HG03442 (cell line): Measurements from ENCODE around the gene LKAAEAR1.

Source experiments
- ATAC-seq: cut with Tn5 transposase; IDR thresholded peaks from one replicate; pipeline ENCODE4 v1.9.1; 2021; ENCODE audit warnings: mild to moderate bottlenecking, moderate library complexity; ENCODE audit not compliant: unreplicated experiment

The LKAAEAR1 gene

DNA sequence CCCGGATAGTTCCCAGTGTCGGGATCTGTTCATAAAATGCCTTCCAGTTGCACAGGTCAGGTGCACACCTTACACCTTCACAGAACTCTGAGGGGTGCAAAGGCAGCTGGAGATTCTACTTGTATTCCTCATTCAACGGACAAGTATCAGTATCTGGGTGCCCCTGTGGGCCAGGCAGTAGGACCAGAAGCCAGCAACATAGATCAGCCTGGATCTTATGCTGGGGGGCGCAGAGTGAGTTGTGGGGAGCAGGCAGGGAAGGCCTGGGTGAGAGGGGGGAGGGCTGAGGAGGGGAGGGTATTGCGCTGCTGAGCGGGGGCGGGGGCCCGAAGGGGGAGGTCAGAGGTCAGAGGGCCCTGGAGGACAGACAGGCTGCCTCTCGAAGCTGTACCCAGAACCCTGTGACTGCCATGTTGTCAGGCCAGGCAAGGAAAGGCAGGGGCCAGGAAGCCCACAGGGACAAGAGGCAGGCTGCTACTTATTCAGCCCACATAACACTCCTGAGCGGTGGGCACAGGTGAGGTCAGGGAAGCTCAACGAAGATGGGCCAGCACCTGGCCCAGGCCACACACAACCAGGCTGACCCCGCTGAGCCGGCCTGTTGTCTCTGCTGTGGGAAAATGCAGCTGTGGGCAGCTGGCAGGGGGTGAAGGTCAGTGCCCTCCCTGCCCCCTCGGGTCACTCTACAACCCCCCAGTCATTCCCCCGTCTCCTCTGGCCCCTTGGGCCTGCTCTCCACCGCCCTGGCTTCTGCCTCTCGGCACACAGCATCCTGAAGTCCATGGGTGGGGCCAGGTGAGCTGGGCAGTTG is 3.2 kb downstream of the LKAAEAR1 start:
- no peak for ATAC-seq

DNA sequence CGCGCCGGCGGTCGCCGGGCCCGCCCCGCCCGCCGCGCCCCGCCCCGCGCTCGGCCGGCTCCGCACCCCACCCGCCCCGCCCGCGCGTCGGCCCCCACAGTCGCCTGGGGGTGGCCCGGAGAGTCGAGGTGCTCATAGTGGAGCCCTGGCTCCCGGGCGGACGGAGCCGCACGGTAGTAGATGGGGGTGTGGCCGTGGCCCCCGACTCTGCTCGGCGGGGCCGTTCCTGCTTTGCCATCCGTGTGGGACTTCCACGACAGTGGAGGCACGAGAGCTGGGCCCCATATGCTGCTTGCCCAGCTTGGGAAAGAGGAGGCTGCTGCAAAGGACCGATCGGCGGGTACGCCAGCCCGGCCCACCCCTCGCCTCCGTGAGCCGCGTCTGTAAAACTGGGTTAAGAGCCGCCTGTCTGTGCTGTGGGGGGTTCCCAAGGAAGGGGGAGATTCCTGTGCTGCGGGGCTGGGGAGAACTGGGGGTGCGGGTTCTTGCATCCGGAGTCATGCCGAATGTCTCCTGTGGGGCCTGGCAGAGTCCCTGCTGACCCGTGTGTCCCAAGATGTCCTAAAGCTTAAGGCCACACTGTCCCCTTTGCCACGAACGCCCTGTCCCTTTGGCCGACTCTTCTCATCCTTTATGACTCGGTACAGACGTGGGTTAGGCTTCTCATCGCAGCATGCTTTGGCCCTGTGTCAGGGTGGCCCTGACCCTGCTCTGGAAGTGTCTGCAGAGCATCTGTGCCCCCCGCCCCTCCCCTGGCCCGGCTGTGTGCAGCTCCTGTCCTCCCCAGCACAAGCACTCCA is 4.0 kb downstream of the LKAAEAR1 start, which contains the start of gene OPRL1:
Gene OPRL1 (plus strand): TSS at position 70 of the 800 bp plus-strand sequence. CDS start 12,639 bp downstream, outside the sequence.
- ATAC-seq: no peak

DNA sequence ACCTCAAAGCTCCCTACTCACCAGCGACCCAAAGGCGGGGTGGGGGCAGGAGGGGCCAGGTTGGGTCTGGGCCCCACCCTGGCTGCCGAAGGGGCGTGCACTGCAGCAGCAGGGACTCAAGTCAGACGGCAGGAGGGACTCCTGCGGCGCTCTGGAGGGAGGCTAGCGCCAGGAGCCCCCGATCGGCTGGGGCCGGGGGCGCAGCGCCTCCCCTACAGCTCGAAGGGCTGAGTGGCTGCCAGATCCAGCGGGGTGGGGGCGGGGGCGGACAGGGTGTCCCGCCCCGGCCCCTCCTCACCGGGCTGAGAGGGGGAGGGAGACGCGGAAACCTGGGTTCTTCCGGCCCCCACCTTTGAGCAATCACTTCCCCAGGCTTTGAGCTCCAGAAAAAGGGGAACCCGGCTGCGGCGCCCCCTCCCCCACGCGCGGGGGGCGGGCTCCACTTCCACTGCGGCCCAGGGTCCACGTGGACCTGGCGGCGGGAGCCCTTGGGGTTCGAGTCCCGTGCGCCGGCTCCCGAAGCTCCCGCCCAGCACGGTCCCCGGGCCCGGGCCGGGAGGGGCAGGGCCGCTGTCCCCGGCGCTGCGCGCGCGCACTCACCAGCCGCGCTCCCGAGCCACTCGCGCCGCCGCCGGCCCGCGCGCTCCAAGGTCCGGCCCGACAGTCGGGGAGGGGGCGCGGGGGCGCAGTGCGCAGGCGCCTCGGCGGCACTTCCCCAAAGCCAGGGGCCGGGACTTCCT is 4.8 kb downstream of the LKAAEAR1 start, which contains the start of gene RGS19:
Gene RGS19 (minus strand): TSS at position 246 of the 740 bp plus-strand sequence. CDS start 2,632 bp downstream, outside the sequence.
- peak; percentile 39 for ATAC-seq

DNA sequence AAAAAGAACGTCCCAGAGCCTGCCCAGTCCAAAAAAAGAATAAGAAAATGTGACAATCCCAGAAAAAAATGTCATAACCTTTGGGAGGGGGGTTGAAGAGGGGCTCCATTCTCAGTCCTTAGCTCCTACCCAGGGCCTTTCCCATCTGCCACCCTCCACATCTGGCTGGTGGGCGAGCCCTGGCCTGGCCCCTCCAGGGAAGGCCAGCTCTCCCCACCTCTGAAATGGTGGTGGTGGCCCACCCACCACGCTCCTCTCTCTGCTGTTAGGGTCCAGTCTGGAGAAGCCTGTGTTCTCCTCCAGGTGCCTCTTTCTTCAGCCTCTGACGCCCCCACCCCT is 5.3 kb downstream of the LKAAEAR1 start:
- ATAC-seq: no peak

DNA sequence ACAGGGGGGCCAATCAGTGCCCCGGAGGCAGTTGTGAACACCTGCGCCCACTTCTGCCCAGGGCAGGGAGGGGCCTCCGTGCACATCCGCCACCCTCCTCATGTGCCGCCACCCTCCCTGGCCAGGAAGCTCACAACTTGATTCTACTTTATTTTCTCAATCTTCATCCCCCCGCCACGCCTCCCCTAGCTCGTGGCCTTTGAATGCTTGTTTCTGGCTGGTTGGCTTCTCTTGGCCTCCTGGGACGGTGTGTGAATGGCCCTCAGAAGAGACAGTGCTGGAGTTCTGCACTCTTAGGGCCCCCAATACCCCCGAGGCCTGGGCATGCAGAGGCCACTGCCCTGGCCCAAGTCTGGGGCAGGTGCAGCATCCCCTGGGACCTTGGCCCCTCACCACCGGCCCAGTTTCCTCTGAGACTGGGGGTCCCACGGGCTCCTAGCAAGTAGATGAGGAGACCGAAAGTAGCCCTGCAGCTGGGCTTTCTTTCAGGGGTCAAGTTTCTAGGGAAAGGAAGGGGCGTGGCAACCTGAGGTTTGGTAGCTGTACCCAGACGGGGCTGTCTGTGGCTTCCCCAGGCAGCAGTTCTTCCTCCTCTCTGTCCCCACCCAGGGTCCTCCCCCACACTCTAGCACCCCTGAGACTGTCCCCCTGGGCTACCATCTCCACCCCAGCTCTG is 6.2 kb downstream of the LKAAEAR1 start:
- ATAC-seq: no peak

DNA sequence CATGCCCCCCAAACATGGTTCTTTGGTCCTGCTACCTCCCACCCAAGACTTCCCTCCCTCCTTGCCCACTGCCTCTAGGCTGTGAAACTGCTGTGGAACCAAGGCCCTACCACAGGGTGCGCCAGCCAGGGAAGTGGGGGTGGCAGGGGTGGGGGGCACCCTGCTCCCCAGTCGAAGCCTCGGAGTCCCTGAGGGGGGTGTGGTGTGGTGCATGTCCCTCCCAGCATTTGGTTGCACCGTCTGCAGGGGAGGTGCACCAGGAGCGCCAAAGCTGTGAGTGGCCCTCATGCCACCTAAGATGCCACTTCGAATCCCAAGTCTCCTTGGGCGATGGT is 6.7 kb downstream of the LKAAEAR1 start:
- no peak for ATAC-seq

DNA sequence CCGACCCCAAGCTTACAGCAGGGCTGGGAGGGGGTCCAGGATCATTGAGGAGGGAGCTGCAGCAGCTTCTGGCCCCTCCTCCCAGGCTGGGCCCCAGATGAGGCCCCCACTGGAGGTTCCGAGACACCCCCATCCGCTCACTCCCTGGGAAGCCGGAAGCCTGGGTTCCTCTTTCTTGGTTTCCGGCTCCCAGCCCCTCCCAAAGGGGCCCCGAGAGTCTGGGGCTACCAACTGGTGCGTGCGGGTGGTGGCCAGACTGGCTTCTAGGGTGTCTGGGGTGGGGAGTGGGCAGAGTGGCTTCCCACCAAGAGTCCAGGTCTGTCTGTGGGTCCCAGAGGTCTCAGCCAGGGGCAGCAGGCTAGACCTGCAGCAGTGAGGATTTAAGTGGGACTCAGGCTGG is 7.1 kb downstream of the LKAAEAR1 start:
- ATAC-seq: no peak

DNA sequence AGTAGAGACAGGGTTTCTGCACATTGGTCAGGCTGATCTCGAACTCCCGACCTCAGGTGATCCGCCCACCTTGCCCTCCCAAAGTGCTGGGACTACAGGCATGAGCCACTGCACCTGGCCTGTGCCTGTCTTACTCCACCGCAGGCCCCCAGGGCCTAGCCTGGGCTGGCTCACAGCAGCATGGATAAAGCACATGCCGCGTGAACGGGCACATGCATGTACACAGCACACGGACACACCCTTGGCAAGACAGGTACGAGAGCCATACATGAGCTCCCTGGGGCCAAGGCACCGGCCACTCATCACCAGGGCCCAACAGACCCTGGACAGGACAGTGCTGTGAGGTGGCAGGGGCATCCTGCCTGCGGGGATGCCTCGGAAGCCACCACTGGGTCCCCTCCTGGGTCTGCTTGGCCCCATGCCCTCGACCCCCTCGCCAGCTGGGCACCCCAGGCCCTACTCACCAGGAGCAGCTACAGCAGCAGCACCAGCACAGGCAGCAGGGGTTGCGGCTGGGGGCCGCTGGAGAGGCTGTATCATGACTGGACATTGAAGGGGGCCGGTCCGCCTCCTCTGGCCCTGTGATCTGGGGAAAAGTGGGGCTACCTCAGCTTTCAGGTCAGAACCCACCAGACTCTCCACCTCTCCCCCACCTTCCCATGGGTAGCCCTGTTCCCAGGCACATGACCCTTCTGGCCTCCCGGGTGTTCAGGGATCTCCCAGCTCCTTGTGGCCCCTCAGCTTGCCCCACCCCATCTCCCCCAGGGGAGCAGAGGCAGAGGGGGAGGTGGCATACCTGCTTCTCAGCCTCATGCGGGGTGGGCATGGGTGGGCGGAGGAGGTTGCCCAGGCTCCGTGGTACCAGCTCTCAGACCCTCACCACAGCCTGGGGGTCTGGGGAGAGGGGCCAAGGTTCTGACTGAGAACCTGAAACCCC is 7.9 kb downstream of the LKAAEAR1 start:
- ATAC-seq: no peak

DNA sequence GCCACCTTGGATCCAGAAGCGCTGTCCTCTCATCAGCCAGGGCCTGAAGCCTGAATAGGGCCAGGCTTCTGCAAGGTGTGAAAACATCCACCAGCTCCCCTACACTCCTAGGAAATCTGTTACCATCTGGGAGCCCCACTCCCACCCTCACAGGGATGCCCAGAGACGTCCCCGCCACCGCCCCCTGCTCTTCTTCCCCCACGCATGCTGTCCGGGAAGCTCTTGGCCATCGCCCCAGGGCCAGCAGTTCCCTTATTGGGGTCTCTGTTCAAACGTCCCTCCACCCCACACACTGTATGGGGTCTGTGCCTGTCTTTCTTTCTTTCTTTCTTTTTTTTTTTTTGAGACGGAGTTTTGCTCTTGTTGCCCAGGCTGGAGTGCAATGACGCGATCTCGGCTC is 8.6 kb downstream of the LKAAEAR1 start:
- no peak for ATAC-seq

DNA sequence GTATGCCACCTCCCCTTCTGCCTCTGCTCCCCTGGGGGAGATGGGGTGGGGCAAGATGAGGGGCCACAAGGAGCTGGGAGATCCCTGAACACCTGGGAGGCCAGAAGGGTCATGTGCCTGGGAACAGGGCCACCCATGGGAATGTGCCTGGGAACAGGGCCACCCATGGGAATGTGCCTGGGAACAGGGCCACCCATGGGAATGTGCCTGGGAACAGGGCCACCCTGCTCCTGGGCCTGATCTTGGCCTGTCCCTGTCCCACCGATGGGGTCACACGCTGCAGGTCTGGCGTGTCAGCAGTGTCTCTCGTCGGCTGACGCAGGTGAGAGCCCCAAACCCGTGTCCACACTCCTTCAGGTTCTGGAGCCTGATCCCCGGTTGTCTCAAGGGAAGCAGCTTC is 9.2 kb downstream of the LKAAEAR1 start:
- no peak for ATAC-seq

DNA sequence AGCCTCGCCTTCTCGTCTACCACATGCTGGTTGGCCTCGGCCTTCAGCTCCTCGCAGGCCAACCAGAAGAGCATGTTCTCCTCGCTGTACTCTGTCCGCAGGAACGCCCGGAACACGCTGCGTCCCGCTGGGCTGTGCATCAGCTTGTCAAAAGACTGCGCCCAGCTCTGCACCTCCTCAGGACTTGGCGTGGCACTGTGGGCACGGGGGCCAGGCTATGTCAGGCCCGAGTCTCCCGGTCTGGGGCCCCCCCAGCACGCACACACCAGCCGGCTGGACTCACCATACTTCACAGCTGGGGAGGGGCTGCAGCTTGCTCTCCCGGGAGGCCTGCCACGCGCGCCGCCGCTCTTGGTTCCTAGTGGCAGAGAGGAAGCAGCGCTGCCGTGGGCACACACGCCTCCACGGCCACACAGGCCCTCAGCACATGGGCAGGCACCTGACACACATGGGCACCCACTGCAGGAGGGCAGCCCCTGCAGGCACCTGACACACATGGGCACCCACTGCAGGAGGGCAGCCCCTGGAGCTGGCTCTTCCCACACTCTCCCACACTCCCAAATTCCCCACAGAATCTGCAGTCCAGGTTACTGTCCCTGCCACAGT is 9.9 kb downstream of the LKAAEAR1 start:
- no peak for ATAC-seq

DNA sequence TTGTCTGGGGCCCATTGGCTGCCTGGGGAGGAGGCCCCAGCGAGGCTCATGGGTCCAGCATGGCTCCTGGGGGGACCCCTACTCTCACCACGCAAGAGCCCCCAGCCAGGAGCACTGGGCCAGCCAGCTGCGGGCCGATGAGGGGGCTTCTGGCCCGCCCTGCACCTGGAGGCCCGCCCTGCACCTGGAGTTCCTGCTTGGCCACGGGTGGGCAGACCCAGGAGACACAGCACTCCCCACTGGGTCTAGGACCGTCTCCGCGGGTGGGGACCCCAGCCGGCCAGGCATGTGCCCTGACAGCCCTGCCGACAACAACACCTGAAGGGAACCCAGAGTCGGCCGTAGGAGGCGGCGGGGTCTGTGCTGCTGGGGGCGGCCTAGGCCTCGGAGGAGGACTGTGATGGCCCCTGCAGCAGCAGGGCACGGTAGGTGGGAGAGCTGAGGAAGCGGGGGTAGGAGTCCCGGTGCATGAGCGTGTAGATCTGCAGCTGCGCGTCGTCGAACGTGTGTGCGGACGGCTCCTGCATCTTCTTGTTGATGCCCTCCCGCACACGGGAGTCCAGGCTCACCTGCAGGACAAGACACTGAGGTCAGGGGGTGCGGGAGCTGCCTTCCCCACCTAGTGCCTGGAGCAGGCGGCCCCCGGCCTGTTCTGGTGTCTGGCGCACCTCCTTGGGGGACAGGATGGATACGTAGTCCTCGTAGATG is 10.6 kb downstream of the LKAAEAR1 start:
- ATAC-seq: no peak

DNA sequence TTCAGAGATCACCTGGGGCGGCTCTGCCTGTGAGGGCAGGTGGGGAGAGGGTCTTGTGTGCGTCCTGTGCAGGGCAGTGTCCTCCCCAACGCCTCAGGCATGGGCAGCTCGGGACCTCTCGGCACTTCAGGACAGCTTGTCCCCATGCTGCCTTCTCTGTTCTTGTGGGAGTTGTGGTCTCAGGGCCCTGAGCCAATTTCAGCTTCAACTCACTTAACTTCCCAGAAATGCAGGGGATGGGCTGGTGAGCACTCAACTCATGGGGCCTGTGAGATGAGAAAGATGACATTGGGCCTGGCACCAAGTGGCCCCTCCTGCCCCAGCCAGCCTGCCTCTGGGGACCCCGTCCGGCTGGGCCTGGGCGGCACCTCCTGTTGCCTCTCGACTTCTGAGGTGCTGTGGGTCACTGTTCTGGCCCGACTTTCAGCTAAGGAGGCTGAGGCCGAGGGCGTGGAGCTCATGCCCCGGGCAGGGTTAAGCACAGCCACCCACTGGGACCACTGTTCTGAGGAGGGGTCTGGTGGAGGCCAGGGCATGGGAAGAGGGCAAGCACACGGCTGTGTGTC is 11.6 kb downstream of the LKAAEAR1 start:
- no peak for ATAC-seq

DNA sequence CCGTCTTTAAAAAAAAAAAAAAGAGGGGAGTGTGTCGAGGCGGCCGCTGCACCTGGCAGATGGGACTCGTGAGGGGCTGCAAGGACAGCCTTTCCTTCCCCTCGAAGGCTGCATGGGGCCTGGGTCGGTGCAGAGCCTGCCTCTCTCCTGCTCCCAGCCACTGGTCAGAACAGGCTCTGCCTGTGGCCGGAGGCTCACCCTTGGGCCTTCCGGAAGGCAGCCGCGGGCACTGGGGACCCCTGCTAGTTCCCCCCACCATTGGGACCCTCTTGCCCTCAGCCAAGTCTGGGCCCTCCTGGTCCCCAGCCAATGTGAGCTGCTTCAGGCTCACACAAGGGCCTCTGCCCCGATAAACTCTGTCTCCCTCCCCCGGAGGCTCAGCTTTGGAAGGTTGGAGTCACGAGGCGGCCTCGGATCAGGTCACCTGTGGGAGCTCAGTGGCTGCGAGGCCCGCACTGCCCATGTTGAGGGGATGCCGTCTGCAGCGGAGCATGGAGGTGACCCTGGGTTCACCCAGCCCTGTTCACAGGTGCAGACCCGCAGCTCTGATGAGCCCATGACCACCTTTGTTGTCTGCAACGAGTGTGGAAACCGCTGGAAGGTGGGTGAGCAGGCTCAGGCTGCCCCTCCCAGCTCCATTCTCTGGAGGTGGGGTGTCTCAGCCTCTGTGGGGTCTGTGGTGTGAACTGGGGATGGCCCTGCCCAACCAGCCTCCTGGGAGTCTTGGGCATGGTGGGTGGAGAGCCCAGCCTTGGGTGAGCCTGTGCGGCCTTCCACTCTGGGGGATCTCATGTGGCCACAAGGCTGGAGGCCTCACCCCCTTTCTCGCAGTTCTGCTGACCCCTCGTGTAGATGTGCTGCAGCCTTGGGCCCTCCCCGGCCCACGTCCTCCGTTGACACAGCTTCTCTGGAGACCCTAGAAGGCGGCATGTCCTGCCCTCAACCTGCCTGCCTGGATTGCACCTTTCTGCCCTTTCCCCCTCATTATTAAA is 12.6 kb downstream of the LKAAEAR1 start:
- no peak for ATAC-seq

DNA sequence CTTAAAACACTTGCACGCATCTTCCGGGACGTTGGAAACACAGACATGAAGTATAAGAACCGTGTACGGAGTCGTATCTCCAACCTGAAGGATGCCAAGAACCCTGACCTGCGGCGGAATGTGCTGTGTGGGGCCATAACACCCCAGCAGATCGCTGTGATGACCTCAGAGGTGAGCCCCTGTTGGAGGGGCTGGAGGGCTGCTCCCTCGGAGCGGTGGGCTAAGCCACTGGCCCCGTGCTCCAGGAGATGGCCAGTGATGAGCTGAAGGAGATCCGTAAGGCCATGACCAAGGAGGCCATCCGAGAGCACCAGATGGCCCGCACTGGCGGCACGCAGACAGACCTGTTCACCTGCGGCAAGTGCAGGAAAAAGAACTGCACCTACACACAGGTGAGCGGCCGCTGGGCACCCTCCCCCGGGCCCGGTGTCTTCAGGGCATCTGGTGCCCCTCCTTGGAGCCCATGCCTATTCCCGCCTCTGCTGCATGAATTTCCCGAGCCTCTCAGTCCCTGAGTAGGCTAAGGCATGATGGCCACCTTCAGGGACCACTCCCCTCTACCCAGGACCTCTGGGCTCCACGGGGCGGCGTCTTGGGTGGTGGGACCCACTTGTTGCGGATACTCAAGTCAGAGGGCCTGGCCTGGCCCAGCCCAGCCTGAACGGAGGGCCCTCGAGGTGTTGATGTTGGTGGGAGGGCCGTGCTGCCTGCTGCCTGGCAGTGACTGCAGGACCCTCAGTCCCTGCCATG is 13.8 kb downstream of the LKAAEAR1 start:
- no peak for ATAC-seq

DNA sequence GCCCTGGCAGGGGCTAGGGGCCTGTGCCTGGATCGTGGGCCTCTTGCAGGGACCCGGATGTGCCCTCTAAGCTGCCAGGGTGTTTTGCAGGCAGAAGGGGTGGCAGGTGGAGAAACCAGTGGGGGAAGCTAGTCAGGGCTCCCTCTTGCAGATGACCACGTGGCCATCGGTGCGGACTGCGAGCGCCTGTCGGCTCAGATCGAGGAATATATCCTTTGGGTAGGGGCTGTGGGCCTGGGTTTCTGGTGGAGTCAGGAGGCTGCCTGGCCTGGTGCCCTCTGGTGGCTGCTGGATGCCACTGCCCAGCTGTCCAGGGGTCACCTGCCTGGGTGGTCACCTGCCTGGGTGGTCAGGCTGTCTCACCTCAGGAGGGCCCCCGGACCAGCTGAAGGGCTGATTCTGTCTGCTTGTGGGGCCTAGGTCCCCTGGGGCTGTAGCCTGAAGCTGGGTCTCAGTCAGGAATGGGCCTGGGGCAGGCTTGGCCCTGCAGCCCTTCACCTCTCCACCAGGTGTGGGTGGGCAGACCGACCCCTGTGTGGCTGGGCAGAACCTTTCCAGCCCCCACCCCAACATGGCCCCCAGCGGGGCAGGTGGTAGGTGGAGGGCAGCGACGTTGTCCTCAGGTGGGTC is 14.5 kb downstream of the LKAAEAR1 start:
- no peak for ATAC-seq
